GM21576 (cell line): ENCODE data around the gene RNU1-4.
"Not testable (repeated sequence)": the region's sequence is repeated elsewhere in the genome, so short reads cannot be mapped to it uniquely, and the experiment has no call there.

Experiments used
- ATAC-seq: cut with Tn5 transposase; IDR thresholded peaks from one replicate; pipeline ENCODE4 v1.9.1; 2021; ENCODE audit warnings: mild to moderate bottlenecking, moderate library complexity; ENCODE audit not compliant: unreplicated experiment

Gene RNU1-4

DNA sequence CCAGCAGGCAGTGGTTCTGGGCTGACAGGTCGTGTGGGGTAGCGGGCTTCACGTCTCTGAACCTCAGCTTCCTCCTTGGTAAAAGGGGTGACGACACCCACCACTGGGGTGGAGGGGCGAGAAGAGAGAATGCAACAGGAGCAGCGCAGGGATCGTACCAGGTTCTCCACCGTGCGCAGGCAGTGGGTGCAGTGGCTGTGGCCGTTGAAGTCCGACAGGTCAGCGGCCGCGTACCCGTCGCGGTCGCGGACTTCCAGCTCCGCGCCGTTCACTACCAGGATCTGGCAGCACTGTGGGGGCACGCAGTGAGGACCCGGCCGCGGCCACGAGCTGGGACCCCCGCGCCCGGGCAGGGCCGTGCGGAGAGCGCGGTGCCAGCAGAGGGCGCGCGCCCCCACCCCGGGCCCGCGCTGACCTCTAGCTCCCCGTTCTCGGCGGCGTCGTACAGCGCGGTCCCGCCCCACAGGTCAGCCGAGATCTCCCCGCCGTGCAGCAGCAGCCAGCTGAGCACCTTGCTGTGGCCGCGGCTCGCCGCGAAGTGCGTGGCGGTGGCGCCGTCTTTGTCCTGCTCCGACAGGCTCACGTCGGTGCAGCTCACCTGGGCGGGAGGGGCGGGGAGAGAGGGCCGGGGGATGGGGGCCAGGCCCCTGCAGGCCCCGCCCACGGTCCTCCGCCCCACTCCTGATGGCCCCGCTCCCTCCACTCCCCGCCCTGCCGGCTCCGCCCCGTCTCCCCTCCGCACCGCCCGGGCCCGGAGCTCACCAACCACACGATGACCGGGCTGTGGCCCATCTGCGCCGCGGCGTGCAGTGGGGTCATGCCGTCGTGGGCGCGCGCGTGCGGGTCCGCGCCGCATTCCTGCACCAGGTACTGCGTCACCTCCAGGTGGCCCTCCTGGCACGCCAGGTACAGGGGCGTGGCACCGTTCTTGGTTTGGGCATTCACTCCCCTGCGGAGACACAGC, 32.9 kb upstream of the RNU1-4 start:
- not testable (repeated sequence) for ATAC-seq

- not testable (repeated sequence) for ATAC-seq
These were observed 31.6 kb upstream of the RNU1-4 start for GRCh38 chr1:16708704-16709103.

DNA sequence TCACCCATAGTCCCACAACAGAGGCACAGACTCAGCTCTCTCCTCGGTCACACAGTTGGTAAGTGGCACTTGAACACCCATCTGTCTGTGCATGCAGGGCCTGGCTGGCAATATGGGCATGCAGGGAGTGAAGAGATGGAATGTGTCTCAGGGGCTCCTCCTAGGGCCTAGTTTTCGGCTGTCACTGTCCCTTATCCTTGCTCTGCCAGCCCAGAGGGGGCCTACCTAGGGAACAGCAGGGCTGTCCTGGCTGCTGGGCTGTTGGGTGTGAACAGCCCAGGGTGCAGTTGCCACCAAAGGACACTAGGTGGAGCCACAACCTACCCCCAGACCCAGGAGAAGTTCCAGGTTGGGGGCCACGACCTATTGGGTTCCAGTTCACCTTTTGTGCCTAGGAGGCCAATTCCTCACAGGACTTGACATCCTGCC, 30.6 kb upstream of the RNU1-4 start:
- ATAC-seq, result peak; percentile 54

DNA sequence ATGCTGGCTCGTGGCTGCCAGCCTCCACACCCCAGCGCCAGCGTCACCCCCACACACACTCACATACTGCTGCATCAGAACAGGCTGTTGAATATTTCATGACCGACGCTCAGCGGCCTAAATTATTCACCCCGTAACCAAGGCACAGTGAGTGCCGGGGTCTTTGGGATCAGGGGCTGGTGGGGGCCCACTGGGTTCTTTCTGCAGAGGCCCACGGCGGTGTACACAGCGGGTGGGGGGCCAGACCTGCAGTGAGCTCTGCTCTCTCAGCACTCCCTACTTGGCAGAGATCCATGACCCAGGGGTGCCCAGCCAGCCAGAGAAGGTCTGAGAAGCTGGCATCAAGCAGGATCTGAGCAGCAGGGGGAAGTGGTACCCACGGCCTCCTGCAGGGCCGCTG, 29.7 kb upstream of the RNU1-4 start:
- not testable (repeated sequence) for ATAC-seq

GRCh38 chr1:16712131-16712530, 28.2 kb upstream of the RNU1-4 start:
- ATAC-seq, result not testable (repeated sequence)

DNA sequence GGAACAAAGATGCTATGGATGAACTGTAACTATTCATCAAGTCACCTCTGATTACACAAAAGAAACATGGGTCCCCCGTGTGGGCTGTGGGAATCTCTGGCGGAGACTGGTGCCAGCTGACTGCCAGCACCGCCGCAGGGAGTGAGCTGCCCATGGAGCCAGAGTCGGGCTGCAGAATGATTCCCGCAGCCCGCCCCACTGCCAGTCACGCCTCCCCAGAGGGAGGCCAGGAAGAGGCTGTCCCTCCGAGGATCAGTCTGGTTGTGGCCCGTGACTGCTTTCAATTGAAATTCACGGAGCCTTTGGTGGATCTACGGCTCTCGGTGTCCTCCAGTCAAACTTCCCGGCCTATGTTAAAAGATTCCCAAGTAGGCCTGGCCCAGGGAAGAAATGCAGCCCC, 27.7 kb upstream of the RNU1-4 start:
- not testable (repeated sequence) for ATAC-seq

- not testable (repeated sequence) for ATAC-seq
These were observed 27.3 kb upstream of the RNU1-4 start for GRCh38 chr1:16712984-16713383.

- not testable (repeated sequence) for ATAC-seq
These were observed 26.8 kb upstream of the RNU1-4 start for GRCh38 chr1:16713480-16713879.

GRCh38 chr1:16716691-16717335, 23.5 kb upstream of the RNU1-4 start:
- no peak for ATAC-seq

- ATAC-seq, result no peak
These were observed 22.8 kb upstream of the RNU1-4 start for GRCh38 chr1:16717336-16718098.

DNA sequence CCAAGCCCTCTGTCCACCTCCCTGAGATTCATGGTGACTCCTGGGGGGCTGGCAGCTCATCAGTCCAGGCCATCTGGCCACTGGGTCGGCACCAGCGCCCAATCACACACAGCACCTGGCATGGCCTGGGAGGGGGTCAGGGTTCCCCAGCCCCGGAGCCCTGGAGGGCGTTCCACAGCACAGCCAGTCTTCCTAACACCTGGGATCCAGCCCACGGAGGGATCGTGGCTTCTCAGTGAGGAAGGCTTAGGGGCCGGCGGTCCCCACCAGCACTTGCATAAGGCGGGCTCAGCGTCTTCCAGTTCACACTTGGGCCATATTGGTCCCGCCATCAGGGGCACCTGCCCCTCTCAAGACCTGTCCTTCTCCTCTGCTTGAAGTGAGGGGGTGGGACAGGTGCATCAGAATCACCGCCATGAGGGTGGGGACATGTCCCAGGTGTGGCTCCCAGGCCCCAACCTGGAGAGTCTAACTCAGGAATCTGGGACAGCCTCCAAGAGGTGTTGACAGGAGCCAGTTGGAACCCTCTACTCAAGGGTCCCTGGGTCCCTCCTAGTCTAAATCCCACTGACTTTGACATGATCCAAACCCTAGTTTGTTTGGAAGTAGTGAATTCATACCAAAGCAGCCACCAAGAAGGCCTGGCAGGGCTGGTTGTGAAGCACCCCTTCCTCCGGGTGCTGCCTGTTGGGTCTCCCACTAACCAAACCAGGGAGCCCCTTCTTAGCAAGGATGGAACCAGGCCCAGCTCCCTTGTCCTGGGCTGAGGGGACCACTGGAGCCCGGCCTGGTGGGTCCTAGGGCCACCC, 22.0 kb upstream of the RNU1-4 start:
- ATAC-seq, result not testable (repeated sequence)

GRCh38 chr1:16718908-16719533, 21.3 kb upstream of the RNU1-4 start:
- no peak for ATAC-seq

DNA sequence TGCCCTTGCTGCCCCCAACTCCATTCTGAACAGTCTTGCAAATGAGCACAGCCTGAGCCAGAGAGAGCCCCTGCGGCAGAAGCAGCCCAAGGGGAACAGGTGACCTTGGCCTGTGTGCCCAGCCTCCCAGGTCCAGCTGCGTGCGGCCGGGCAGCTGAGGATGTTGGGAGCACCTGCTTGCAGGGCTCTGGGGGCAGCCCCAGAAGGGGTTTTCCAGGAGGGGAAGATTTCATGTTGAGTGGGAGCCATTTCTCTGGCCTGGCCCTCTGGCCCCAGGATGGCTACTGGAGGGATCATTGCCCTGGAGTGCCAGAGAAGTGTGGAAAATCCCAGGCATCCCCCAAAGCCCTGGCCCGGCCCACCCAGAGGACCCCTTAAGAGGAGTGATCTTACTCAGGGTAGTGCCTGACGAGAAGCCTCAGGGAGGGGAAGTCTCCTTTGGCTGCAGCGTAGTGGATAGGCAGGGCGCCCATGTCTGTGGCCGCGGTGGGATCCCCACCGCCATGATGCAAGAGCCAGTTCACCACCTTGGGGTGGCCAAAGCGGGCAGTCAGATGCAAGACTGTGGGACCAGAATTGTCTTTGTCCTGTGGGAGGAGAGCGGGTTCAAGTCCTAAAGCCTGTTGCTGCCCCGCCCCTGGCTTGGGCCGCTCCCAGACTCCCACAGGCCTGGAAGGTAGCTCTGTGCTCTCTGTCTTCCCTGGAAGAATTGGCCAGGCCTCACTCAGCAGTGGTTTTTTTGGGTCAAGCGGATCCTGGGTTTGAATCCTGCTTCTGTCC, 20.6 kb upstream of the RNU1-4 start:
- no peak for ATAC-seq

DNA sequence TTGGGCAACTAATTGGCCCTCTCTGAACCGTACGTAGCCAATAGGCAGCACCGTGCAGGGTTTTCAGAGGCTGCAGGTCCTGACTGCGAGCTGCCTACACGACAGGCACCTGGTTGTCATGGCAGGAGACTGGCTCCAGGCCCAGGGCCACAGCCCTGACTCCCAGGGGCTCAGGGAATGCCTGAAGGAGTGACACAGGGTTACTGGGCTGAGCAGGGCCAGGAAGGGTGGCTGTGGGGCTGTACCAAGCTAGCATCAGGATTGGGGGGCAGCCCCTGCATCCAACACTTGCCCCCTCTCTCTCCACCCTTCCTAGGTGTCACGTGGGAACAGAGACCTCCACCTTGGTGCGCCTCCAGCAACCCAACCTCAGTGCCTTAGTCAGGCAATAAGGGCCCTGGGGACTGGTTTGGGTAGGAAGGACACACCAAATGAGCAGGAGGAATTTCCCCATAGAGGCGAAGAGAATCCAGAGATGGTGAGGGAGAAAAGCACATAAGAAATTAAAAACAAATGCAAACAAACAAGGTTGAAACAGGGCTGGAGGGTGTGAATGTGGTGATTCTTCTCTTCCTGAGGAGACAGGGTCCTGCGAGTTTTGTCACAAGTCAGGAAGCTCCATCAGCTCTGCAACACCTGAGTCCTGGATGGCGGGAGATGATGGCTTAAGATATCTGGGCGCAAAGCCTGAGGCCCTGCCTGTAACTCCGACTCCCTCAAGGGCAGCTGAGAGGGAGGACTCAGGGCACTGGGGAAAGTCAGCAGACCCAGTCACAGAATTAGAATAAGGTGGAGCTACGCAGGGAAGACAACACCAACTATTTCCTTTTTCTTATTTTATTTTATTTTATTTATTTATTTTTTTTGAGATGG, 19.7 kb upstream of the RNU1-4 start:
- no peak for ATAC-seq

DNA sequence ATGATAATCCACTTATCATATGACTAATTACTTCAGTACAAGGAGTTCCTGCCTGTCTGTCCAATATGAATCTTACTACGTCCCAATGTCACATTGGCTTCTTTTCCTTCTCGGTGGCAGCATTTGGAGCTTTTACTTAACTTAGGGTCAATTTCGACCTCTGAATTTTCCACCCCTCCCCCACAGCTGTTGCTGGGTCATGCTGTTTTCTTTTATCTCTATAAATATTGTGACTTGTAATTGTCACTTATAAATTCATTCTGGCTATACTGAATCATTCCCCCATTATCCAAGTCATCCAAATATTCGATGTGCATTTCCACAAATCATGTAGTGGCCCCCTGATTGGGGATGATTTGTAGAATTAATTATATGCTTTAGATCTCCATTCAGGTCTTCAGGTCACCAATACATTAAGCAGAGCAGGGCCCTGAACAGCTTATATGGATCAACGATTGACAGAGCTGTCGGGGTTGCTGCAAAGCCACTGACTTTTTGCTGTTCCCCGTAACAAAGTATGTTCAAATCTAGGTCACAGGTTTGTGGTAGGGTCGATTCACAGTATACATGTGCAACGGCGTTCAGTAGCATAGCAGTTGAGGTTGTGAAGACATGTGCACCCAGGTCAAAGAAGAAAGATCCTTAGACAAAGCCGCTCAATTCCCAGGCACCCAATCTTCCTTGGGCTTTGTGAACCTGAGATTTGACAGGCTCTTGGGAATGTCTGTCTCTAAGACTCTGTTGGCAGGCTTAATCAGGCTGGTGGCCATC, 18.3 kb upstream of the RNU1-4 start:
- ATAC-seq, result no peak

DNA sequence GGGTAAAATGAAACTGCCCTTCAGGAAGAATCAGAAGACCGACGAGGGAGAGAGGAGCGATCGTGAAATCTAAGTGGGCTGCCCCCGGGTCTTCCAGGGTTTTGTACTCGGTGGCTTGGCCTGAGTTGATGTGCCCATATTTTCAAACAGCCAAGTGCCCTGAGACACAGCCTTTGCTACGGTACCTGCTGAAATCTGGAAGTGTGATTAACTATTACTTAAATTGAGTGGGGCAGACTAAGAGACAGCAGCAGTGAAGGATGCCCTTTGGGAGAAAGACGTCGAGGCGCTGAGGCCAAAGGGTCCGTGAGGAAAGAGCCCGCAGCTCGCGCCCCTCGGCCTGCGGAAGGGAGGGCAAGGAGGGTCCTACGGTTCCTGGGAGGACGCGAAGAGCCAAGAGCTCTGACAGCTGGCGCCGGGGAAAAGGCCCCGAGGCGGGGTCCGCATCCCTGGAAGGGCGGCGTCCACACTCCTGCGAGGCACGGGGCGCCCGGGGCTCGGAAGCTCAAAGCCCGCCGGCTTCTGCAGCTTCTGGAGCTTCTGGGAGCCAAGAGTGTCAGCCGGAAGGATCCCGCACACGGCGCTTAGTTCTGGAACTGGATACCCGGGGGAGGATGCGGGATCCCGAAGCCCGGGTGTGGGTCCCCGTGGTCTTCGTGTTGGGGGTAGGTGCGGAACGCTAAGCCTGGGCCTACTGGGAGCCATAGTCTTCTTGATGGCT, 15.4 kb upstream of the RNU1-4 start:
- no peak for ATAC-seq
